Stimulated activated CD8-positive, alpha-beta memory T cell treated with anti-CD3 and anti-CD28 coated beads, Interleukin-7, amount 100 ng/mL, for 24 hours (primary cell): ENCODE results near the gene PGD.
A peak's percentile ranks its signal among the peaks of the same experiment; 100 is the strongest.
"Not testable (repeated sequence)": the region's sequence is repeated elsewhere in the genome, so short reads cannot be mapped to it uniquely, and the experiment has no call there.

ENCODE experiments used
- DNase-seq: peaks from one replicate; pipeline ENCODE4 v3.0.0-alpha.2; 2020; ENCODE audit warnings: low read depth

PGD gene

GRCh38 chr1:10398734-10399443, at the start of gene PGD:
Gene PGD, plus strand, starts transcription at chr1:10399064. Its CDS starts 54 bp downstream, at chr1:10399118.
- DNase-seq: peak; percentile 97

GRCh38 chr1:10353282-10353681, 45.6 kb upstream of the PGD start:
- no peak for DNase-seq

- no peak for DNase-seq
Measured at GRCh38 chr1:10353693-10354092, 45.2 kb upstream of the PGD start.

GRCh38 chr1:10360045-10360444, 38.8 kb upstream of the PGD start:
- DNase-seq: no peak

- no peak for DNase-seq
Measured at GRCh38 chr1:10361515-10361914, 37.3 kb upstream of the PGD start.

- DNase-seq: no peak
Measured at GRCh38 chr1:10368194-10368593, 30.7 kb upstream of the PGD start.

- DNase-seq: no peak
Measured at GRCh38 chr1:10374442-10374860, 24.4 kb upstream of the PGD start.

- DNase-seq: not testable (repeated sequence)
Measured at GRCh38 chr1:10377365-10378029, 21.4 kb upstream of the PGD start.

GRCh38 chr1:10378081-10378841, 20.6 kb upstream of the PGD start:
- DNase-seq: no peak

- DNase-seq: no peak
Measured at GRCh38 chr1:10379101-10379620, 19.7 kb upstream of the PGD start.

- DNase-seq: no peak
Measured at GRCh38 chr1:10379676-10380075, 19.2 kb upstream of the PGD start.

GRCh38 chr1:10380594-10381275, 18.1 kb upstream of the PGD start:
- DNase-seq: no peak

GRCh38 chr1:10383630-10384029, 15.2 kb upstream of the PGD start:
- DNase-seq: no peak

GRCh38 chr1:10384219-10384618, 14.6 kb upstream of the PGD start:
- no peak for DNase-seq

GRCh38 chr1:10386761-10387676, 11.8 kb upstream of the PGD start:
- no peak for DNase-seq

- DNase-seq: no peak
Measured at GRCh38 chr1:10387677-10388386, 11.0 kb upstream of the PGD start.

GRCh38 chr1:10388387-10388715, 10.5 kb upstream of the PGD start:
- no peak for DNase-seq

GRCh38 chr1:10389271-10389973, 9.4 kb upstream of the PGD start:
- no peak for DNase-seq

- no peak for DNase-seq
Measured at GRCh38 chr1:10396870-10397269, 2.0 kb upstream of the PGD start.

- no peak for DNase-seq
Measured at GRCh38 chr1:10398278-10398733, 558 bp upstream of the PGD start.
